Gastrocnemius medialis (tissue), 4 donors: Measurements from ENCODE around the gene CTNNBL1. TPM values are rescaled to one million over a fixed set of nuclear protein-coding genes. Genes with fewer than 3 reads are reported as not detected.
"Not testable (repeated sequence)": the region's sequence is repeated elsewhere in the genome, so short reads cannot be mapped to it uniquely, and the experiment has no call there.

Experiments used
- ATAC-seq, 2 donors: fragments of 150-250 bp; one replicate each; pipeline ENCODE4 v1.9.1; 2016
- DNase-seq, 2 donors: peaks; one replicate each; pipeline ENCODE4 v3.0.0-alpha.2; 2019
- H3K27ac ChIP-seq, 4 donors: fragments of 200-600 bp; sonication (generic); 1 replicate in 1 of 4; 2 replicates in 3 of 4; pipeline ENCODE4 v1.5.1; 2016 to 2018; ENCODE audit warnings: mild to moderate bottlenecking in 2 of 4, moderate library complexity in 1 of 4
- H3K27me3 ChIP-seq, 3 donors: fragments of 200-600 bp; sonication (generic) in 2 of 3; 1 replicate in 1 of 3; 2 replicates in 2 of 3; pipeline versions ENCODE4 v1.5.1 to v1.6.0; 2016 to 2019; ENCODE audit warnings: mild to moderate bottlenecking in 1 of 3, moderate library complexity in 1 of 3
- H3K36me3 ChIP-seq, 2 donors: fragments of 200-600 bp; sonication (generic) in 1 of 2; one replicate each; pipeline ENCODE4 v1.5.1; 2017 to 2018
- H3K4me1 ChIP-seq, 2 donors: fragments of 200-600 bp; sonication (generic) in 1 of 2; one replicate each; pipeline ENCODE4 v1.5.1; 2016 to 2017; ENCODE audit warnings: mild to moderate bottlenecking in 2 of 2
- H3K4me3 ChIP-seq, 4 donors: fragments of 200-600 bp; sonication (generic) in 3 of 4; 1 replicate in 1 of 4; 2 replicates in 3 of 4; pipeline ENCODE4 v1.5.1; 2016 to 2019; ENCODE audit warnings: mild to moderate bottlenecking in 2 of 4
- H3K9me3 ChIP-seq, 3 donors: fragments of 200-600 bp; sonication (generic) in 2 of 3; 1 replicate in 1 of 3; 2 replicates in 2 of 3; pipeline ENCODE4 v1.5.1; 2016 to 2019
- POLR2A ChIP-seq, 2 donors: fragments of 450-650 bp; IDR thresholded peaks; one replicate each; pipeline ENCODE4 v1.6.1; 2017; ENCODE audit warnings: antibody characterized with exemption in 2 of 2, mild to moderate bottlenecking in 2 of 2, moderate library complexity in 2 of 2
- in situ Hi-C, 4 donors: fragments of 200-750 bp; cut with MboI; loops; one replicate each; pipeline versions ENCODE4 v1.15.0 to v1.8.0; 2017; ENCODE audit warnings: low sequenced_read_pairs in 4 of 4
- intact Hi-C: fragments of 100-400 bp; cut with DNase I; formaldehyde crosslinking; loops from one replicate; pipeline ENCODE4 v1.15.1; 2023; ENCODE audit warnings: low total_unique reads
- total RNA-seq, 4 donors: library from RNA; depleted of rRNA; stranded (reverse); fragments of >200 nt; gene quantifications; one replicate each; pipeline versions ENCODE4 v1.1.0 to v1.2.3, GENCODE V29; 2016
- TF ChIP-seq, protein P1 (sequence below), 5 experiments: fragments of 450-650 bp in 3 of 5; fragments of 200-600 bp in 2 of 5; sonication (generic) in 2 of 5; IDR thresholded peaks in 4 of 5; conservative IDR thresholded peaks in 1 of 5; 1 replicate in 4 of 5; 2 replicates in 1 of 5; pipeline ENCODE4 v1.5.1; 2016 to 2019; ENCODE audit warnings: antibody characterized with exemption in 5 of 5, mild to moderate bottlenecking in 3 of 5, moderate library complexity in 3 of 5

CTNNBL1 gene
- total RNA-seq, 4 donors from 2014 or later: 23.1 to 35.4 (median 30.3) TPM

GRCh38 chr20:37711994-37712964 is 18.4 kb downstream of the CTNNBL1 start:
- ATAC-seq (no peak), DNase-seq (no peak)
- peaks cover 22% of the 10 kb centered on the region in 2 donors for H3K4me1 ChIP-seq
- intact Hi-C loops: no loop called here
- no peak overlapping the region for H3K4me3 ChIP-seq
- TF ChIP-seq, protein P1, sequence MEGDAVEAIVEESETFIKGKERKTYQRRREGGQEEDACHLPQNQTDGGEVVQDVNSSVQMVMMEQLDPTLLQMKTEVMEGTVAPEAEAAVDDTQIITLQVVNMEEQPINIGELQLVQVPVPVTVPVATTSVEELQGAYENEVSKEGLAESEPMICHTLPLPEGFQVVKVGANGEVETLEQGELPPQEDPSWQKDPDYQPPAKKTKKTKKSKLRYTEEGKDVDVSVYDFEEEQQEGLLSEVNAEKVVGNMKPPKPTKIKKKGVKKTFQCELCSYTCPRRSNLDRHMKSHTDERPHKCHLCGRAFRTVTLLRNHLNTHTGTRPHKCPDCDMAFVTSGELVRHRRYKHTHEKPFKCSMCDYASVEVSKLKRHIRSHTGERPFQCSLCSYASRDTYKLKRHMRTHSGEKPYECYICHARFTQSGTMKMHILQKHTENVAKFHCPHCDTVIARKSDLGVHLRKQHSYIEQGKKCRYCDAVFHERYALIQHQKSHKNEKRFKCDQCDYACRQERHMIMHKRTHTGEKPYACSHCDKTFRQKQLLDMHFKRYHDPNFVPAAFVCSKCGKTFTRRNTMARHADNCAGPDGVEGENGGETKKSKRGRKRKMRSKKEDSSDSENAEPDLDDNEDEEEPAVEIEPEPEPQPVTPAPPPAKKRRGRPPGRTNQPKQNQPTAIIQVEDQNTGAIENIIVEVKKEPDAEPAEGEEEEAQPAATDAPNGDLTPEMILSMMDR (IDR thresholded peaks at IDR 0.05 in 4 of 5, conservative IDR thresholded peaks at IDR 0.05 in 1 of 5): no peak
- no peak for TF ChIP-seq POLR2A (IDR thresholded peaks at IDR 0.05)
- peak overlapping the region in 1 of 4 donors; percentile 6 for H3K27ac ChIP-seq
- no peaks in the 10 kb centered on the region for H3K9me3 ChIP-seq
- in situ Hi-C loops: no loop called here
- no peaks in the 10 kb centered on the region for H3K27me3 ChIP-seq
- no peaks in the 10 kb centered on the region for H3K36me3 ChIP-seq

- no peak for TF ChIP-seq POLR2A (IDR thresholded peaks at IDR 0.05)
- TF ChIP-seq, protein P1 (IDR thresholded peaks at IDR 0.05 in 4 of 5, conservative IDR thresholded peaks at IDR 0.05 in 1 of 5): no peak
- H3K4me1 ChIP-seq: peaks cover 22% of the 10 kb centered on the region in 2 donors
- DNase-seq (no peak), ATAC-seq (no peak)
- H3K9me3 ChIP-seq: no peaks in the 10 kb centered on the region
- H3K27ac ChIP-seq: no peak overlapping the region
- H3K4me3 ChIP-seq: no peak overlapping the region
- intact Hi-C loops: no loop called here
- no peaks in the 10 kb centered on the region for H3K27me3 ChIP-seq
- in situ Hi-C loops: no loop called here
- no peaks in the 10 kb centered on the region for H3K36me3 ChIP-seq
Measured at GRCh38 chr20:37713396-37713795, 19.6 kb downstream of the CTNNBL1 start.

DNA sequence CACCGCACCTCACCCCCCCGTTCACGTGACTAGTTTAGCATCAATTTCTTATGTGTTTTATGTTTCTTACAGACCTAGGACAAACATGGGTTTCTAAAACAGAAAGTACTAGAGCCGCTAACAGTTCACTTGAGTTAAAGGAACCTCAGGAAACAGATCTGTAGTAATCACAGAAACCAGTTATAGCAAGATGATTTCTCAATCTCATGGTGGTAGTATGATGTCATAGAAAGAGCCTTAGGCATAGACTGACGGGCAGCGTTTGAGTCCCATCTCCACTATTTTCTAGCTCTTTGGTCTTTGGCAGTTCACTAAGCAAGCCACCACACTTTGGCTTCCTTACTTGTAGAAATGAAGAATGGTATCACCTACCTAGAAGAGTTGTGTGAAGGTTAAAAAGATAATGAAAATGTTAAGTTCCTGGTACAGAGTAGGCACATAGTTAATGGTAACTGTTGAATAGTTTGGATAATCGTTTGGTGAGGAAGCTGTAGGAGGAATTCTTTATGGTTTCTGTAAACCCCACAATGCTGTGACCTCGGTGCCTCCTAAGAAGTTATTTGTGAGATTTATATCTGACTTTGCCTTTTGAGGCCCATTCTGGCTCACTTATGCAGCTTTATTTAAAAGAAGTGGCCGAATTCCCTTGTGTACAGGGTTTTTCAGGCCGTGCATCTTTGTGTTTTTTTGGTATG is 21.3 kb downstream of the CTNNBL1 start:
- in situ Hi-C loops (no loop called here), intact Hi-C loops (no loop called here)
- DNase-seq: no peak
- Histone ChIP-seq H3K9me3 (no peaks in the 10 kb centered on the region), H3K27ac (no peak overlapping the region), H3K4me1 (peaks cover 22% of the 10 kb centered on the region in 2 donors), H3K27me3 (no peaks in the 10 kb centered on the region), H3K4me3 (no peak overlapping the region), H3K36me3 (no peaks in the 10 kb centered on the region)
- TF ChIP-seq, protein P1 (IDR thresholded peaks at IDR 0.05 in 4 of 5, conservative IDR thresholded peaks at IDR 0.05 in 1 of 5): no peak
- TF ChIP-seq POLR2A (IDR thresholded peaks at IDR 0.05): no peak
- no peak for ATAC-seq

- TF ChIP-seq, protein P1 (IDR thresholded peaks at IDR 0.05 in 4 of 5, conservative IDR thresholded peaks at IDR 0.05 in 1 of 5): no peak
- TF ChIP-seq POLR2A (IDR thresholded peaks at IDR 0.05): no peak
- Histone ChIP-seq H3K27ac (no peak overlapping the region), H3K4me1 (peaks cover 13 to 24% of the 10 kb centered on the region in 2 donors), H3K4me3 (no peak overlapping the region), H3K27me3 (no peaks in the 10 kb centered on the region), H3K9me3 (no peaks in the 10 kb centered on the region), H3K36me3 (no peaks in the 10 kb centered on the region)
- ATAC-seq: no peak
- intact Hi-C loops (no loop called here), in situ Hi-C loops (no loop called here)
- DNase-seq: no peak
Measured at GRCh38 chr20:37721751-37722150, 27.9 kb downstream of the CTNNBL1 start.

- intact Hi-C loops, H3K4me3 ChIP-seq, ATAC-seq, H3K9me3 ChIP-seq, DNase-seq, in situ Hi-C loops, H3K27me3 ChIP-seq, H3K27ac ChIP-seq, H3K36me3 ChIP-seq: not testable (repeated sequence)
- H3K4me1 ChIP-seq: peaks cover 19 to 30% of the 10 kb centered on the region in 2 donors
Measured at GRCh38 chr20:37722312-37722711, 28.5 kb downstream of the CTNNBL1 start.
